Skeletal muscle satellite cell (primary cell): ENCODE measurements around the gene TSPAN18.

ENCODE experiments used
- H3K27me3 ChIP-seq: 2 replicates; pipeline ENCODE4 v1.7.0; 2013; ENCODE audit warnings: low read length; ENCODE audit not compliant: control insufficient read depth, insufficient read depth
- H3K36me3 ChIP-seq: 2 replicates; pipeline ENCODE4 v1.7.0; 2013; ENCODE audit warnings: mild to moderate bottlenecking, control low read depth, low read length; ENCODE audit not compliant: insufficient read depth
- H3K4me1 ChIP-seq: 2 replicates; pipeline ENCODE4 v1.7.0; 2013; ENCODE audit warnings: low read length; ENCODE audit not compliant: control insufficient read depth, insufficient read depth
- H3K4me2 ChIP-seq: 2 replicates; pipeline ENCODE4 v1.7.0; 2013; ENCODE audit warnings: mild to moderate bottlenecking, low read length
- H3K4me3 ChIP-seq: 2 replicates; pipeline ENCODE4 v1.7.0; 2013; ENCODE audit warnings: low read length
- H3K9ac ChIP-seq: 2 replicates; pipeline ENCODE4 v1.7.0; 2013; ENCODE audit warnings: mild to moderate bottlenecking, low read depth, low read length, moderate library complexity
- H3K9me3 ChIP-seq: replicated peaks from 2 replicates; pipeline ENCODE4 v1.7.0; 2013; ENCODE audit warnings: mild to moderate bottlenecking, control low read depth, low read length

The TSPAN18 gene

DNA sequence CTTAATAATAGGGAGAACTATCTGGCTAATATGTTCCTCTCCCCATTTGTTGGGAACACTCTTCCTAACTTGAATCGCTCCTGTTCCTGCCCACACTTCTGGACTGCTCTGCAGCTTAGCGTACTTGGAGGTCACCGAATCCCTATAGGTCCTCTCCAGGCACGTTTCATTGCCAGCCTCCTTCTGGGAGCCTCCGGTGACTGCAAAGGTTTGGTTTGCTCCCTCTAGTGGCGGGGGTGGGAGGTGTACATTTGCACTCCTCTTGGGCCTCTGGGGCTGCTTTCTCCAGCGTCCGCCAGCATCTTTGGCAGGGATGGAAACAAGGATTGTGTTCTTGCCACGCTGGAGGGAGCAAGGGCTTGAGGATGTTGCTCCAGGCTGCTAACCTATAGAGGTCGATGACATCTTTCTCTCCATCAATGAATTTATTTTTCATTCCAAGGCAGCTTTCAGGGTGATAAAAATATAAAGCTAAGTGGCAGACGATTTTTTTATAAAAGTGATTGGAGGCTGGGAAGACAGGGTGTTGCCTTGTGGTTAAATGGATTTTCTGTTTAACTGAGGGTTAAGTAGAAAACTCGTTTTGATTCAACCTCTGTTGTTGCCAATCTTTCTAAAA is 48.7 kb downstream of the TSPAN18 start:
- Histone ChIP-seq H3K9me3 (no peaks in the 10 kb centered on the region), H3K36me3 (no peaks in the 10 kb centered on the region), H3K4me3 (no peak overlapping the region), H3K27me3 (peaks cover 63% of the 10 kb centered on the region), H3K4me1 (no peaks in the 10 kb centered on the region), H3K9ac (no peak overlapping the region), H3K4me2 (no peak overlapping the region)

DNA sequence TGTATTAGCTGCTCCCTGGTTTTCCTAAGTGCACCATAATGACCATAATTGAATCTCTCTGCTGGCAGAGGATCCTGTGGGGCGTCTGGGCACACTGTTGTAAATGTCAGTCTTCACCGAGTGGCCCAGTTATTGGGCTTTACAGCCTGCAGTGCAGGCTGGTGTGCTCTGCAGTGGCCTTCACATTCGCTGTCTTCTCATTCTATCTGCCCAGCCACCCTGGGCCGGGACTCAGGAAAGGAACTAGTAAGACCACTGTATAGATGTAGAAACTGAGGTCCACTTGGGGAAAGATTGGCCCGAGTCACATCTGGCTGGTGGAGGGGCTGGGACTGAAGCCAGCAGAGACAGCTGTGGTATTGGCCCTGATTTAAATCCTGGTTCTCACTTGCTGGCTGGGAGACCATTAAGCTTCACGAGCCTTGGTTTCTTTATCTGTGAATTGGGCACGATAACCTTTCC is 49.3 kb downstream of the TSPAN18 start:
- no peak overlapping the region for H3K4me2 ChIP-seq
- H3K9me3 ChIP-seq: no peaks in the 10 kb centered on the region
- no peak overlapping the region for H3K4me3 ChIP-seq
- H3K36me3 ChIP-seq: no peaks in the 10 kb centered on the region
- no peaks in the 10 kb centered on the region for H3K4me1 ChIP-seq
- H3K9ac ChIP-seq: no peak overlapping the region
- H3K27me3 ChIP-seq: peaks cover 59% of the 10 kb centered on the region

- Histone ChIP-seq H3K27me3 (peaks cover 62% of the 10 kb centered on the region), H3K36me3 (no peaks in the 10 kb centered on the region), H3K4me2 (no peak overlapping the region), H3K9ac (no peak overlapping the region), H3K4me1 (no peaks in the 10 kb centered on the region), H3K4me3 (no peak overlapping the region), H3K9me3 (no peaks in the 10 kb centered on the region)
These were observed 49.9 kb downstream of the TSPAN18 start for GRCh38 chr11:44776551-44777208.

GRCh38 chr11:44777209-44778194 is 50.7 kb downstream of the TSPAN18 start:
- Histone ChIP-seq H3K4me1 (no peaks in the 10 kb centered on the region), H3K9me3 (no peaks in the 10 kb centered on the region), H3K9ac (no peak overlapping the region), H3K4me3 (no peak overlapping the region), H3K27me3 (peaks cover 67% of the 10 kb centered on the region), H3K36me3 (no peaks in the 10 kb centered on the region), H3K4me2 (no peak overlapping the region)

DNA sequence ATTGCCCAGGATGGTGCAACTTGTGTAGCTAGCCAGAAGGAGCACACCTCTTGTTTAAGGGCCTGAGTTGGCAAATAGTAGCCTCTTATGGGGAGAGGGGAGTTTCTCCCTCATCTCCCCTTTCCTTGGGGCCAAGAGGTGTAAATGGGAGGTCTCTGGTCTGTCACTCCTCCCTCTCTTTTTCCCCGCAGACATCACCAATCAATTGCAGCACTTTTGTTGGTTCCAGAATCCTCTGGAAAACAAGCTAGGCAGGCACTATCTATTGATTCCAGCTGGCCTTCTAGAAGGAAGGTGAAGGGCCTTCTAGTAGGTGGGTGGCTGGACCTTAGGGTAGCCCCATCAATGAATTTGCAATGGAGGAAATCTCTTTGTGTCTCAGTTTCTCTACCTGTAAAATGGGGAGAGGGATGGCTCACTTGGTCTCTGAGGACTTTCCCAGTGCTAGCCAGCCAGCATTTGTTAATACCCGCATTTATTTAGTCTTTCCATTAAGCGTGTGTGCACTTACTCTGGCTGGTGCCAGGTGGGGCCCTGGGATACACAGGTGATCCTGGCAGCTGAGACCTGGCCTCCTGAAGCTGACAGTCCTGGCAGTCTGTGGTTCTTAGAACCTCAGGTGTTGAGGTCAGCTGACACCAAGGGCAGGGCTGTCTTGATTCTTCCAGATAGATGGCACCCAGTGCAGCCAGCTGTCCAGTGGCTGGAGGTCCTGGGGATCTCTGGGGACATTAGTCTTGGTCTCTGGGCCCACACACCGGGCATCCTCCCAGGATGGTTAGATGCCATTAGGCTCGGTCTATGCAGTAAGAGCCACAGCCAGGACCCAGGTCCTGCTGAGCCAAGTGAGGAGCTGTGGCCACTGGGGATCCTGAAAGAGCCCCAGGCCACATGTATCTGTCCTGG is 51.7 kb downstream of the TSPAN18 start:
- Histone ChIP-seq H3K9me3 (no peaks in the 10 kb centered on the region), H3K4me1 (no peaks in the 10 kb centered on the region), H3K27me3 (peaks cover 67% of the 10 kb centered on the region), H3K9ac (no peak overlapping the region), H3K4me3 (no peak overlapping the region), H3K36me3 (no peaks in the 10 kb centered on the region), H3K4me2 (no peak overlapping the region)

DNA sequence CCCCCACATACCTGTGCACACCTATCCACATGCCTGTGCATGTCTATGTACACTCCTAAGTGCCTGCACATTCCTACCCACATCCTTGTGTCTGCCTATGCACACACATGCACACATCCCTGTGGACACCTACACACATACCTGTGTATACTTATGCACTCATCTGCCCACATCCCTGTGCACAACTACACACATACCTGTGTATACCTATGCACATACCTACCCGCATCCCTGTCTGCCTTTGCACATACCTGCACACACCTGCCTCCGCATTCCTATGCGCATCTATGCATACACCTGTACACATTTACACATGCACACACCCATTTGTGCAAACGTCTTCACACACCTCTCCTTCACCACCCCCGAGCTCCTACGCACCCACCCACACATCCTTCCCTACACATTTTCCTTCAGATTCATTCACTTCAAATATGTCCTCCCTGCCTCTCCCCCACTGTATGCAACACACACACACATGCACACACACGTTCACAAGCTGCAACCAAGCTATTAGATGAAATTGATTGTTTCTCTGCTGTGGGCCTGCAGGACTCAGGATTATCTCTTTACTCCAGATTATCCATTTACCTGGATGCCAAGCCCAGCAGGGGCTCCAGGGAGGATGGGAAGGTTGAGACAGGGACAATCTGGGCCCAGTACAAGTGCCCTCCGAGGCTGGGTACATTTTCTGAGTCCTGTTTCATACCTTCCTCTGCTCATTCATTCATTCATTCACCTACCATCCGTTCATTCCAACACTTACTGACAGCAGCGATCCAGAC is 53.2 kb downstream of the TSPAN18 start:
- Histone ChIP-seq H3K4me3 (no peak overlapping the region), H3K36me3 (no peaks in the 10 kb centered on the region), H3K4me2 (no peak overlapping the region), H3K27me3 (peaks cover 67% of the 10 kb centered on the region), H3K4me1 (no peaks in the 10 kb centered on the region), H3K9ac (no peak overlapping the region), H3K9me3 (no peaks in the 10 kb centered on the region)

DNA sequence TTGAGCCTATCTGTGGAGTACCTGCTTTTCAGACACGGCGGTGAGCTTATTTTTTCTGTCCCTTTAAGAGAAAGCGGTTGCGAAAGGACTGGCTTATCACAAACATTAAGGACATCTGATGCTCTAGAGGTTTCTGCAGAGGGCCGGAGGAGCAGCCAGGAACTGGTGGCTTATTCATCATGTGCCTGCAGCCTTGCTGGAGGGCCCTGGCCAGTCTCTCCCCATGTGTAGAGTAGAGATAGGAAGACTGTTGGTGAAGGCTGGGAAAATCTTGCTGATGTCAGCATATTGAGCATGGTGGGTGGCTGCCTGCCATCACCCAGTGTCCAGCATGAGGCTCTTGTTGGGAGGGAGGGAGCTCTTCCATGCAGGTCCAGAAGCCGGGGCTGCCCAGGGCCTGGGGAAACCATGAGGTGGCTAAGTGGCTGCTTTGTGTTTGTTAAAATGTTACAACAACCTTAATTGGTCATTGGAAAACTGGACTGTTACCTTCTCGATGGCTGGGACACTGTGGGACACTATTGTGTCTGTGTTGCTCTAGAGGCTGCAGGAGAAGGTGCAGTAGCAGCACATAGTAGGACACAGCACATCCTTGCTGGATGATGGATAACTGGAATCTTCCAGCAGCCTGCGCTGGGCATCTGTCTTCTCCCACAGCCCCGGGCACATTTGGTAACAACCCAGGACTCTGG is 54.3 kb downstream of the TSPAN18 start:
- H3K9ac ChIP-seq: no peak overlapping the region
- peaks cover 70% of the 10 kb centered on the region for H3K27me3 ChIP-seq
- H3K4me3 ChIP-seq: no peak overlapping the region
- no peaks in the 10 kb centered on the region for H3K9me3 ChIP-seq
- no peaks in the 10 kb centered on the region for H3K36me3 ChIP-seq
- H3K4me2 ChIP-seq: no peak overlapping the region
- H3K4me1 ChIP-seq: no peaks in the 10 kb centered on the region

GRCh38 chr11:44781655-44782054 is 54.9 kb downstream of the TSPAN18 start:
- H3K4me1 ChIP-seq: no peaks in the 10 kb centered on the region
- H3K36me3 ChIP-seq: no peaks in the 10 kb centered on the region
- peaks cover 67% of the 10 kb centered on the region for H3K27me3 ChIP-seq
- H3K9me3 ChIP-seq: no peaks in the 10 kb centered on the region
- H3K4me2 ChIP-seq: no peak overlapping the region
- H3K9ac ChIP-seq: no peak overlapping the region
- no peak overlapping the region for H3K4me3 ChIP-seq

DNA sequence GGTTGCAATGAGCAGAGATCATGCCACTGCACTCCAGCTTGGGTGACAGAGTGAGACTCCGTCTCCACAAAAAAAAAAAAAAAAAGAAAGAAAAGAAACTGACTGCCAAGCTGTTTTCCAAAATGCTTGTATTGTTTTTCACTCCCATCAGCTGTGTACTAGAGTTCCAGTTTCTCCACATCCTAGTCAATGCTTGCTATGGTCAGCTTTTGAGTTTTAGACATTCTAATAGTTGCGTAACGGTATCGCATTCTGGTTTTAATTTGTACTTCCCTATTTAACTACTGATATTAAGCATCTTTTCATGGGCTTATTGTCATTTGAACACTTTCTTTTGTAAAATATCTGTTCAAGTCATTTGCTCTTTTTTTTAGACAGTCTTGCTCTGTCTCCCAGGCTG is 55.7 kb downstream of the TSPAN18 start:
- Histone ChIP-seq H3K4me2 (no peak overlapping the region), H3K9me3 (no peaks in the 10 kb centered on the region), H3K9ac (no peak overlapping the region), H3K36me3 (no peaks in the 10 kb centered on the region), H3K4me1 (no peaks in the 10 kb centered on the region), H3K27me3 (peaks cover 62% of the 10 kb centered on the region), H3K4me3 (no peak overlapping the region)

- Histone ChIP-seq H3K9ac (no peak overlapping the region), H3K4me2 (no peak overlapping the region), H3K9me3 (no peaks in the 10 kb centered on the region), H3K36me3 (no peaks in the 10 kb centered on the region), H3K4me1 (no peaks in the 10 kb centered on the region), H3K27me3 (peaks cover 55% of the 10 kb centered on the region), H3K4me3 (no peak overlapping the region)
These were observed 57.6 kb downstream of the TSPAN18 start for GRCh38 chr11:44784436-44784760.
